K562 (cell line): ENCODE results near the gene NXF1. TPM values are rescaled to one million over a fixed set of nuclear protein-coding genes. Genes with fewer than 3 reads are reported as not detected.

Experiments used
- CBFA2T2 ChIP-seq: fragments of 450-650 bp; conservative IDR thresholded peaks from 2 replicates; pipeline ENCODE4 v1.6.1; 2017; ENCODE audit warnings: mild to moderate bottlenecking
- CBX3 ChIP-seq, 2 experiments: IDR thresholded peaks; 1 replicate in 1 of 2; 2 replicates in 1 of 2; pipeline ENCODE4 v1.6.1; 2012; ENCODE audit warnings: inconsistent platforms in 2 of 2, low read length in 2 of 2, borderline replicate concordance in 1 of 2, control low read depth in 1 of 2
- CEBPZ ChIP-seq: fragments of 150-350 bp; IDR thresholded peaks from 2 replicates; pipeline ENCODE4 v1.6.1; 2014; ENCODE audit warnings: low read depth, mild to moderate bottlenecking, low read length, borderline replicate concordance
- EHMT2 ChIP-seq: fragments of 450-650 bp; IDR thresholded peaks from 2 replicates; pipeline ENCODE4 v1.6.1; 2018; ENCODE audit warnings: antibody characterized with exemption
- HEY1 ChIP-seq: fragments of 250-450 bp; sonication (Bioruptor Pico); IDR thresholded peaks from 2 replicates; pipeline ENCODE4 v1.5.0; 2020; ENCODE audit warnings: mild to moderate bottlenecking, moderate library complexity, borderline replicate concordance
- HMGXB4 ChIP-seq: sonication (generic); formaldehyde crosslinking; IDR thresholded peaks from 2 replicates; pipeline ENCODE4 v1.8.1; 2023; ENCODE audit warnings: mild to moderate bottlenecking, missing genetic modification reagents
- MCM5 ChIP-seq: fragments of 450-650 bp; IDR thresholded peaks from 2 replicates; pipeline ENCODE4 v1.6.1; 2016; ENCODE audit warnings: low read depth
- MIER1 ChIP-seq: fragments of 450-650 bp; IDR thresholded peaks from 2 replicates; pipeline ENCODE4 v1.6.1; 2016; ENCODE audit warnings: antibody characterized with exemption, mild to moderate bottlenecking, low read depth
- MTA2 ChIP-seq: fragments of 450-650 bp; IDR thresholded peaks from 2 replicates; pipeline ENCODE4 v1.6.1; 2016; ENCODE audit warnings: low read depth
- NFRKB ChIP-seq: fragments of 450-650 bp; IDR thresholded peaks from 2 replicates; pipeline ENCODE4 v1.6.1; 2016; ENCODE audit warnings: low read depth
- PHF8 ChIP-seq: fragments of 200-600 bp; sonication (generic); IDR thresholded peaks from 2 replicates; pipeline ENCODE4 v1.6.1; 2012; ENCODE audit warnings: mixed run types, mild to moderate bottlenecking, inconsistent platforms, low read length, moderate library complexity, borderline replicate concordance
- PURB ChIP-seq: sonication (generic); formaldehyde crosslinking; IDR thresholded peaks from 2 replicates; pipeline ENCODE4 v1.9.0; 2021; ENCODE audit warnings: low read depth, mild to moderate bottlenecking, missing genetic modification reagents
- RBM34 ChIP-seq: fragments of 200-400 bp; formaldehyde crosslinking; IDR thresholded peaks from 2 replicates; pipeline ENCODE4 v1.6.1; 2018; ENCODE audit warnings: low read length, borderline replicate concordance; ENCODE audit not compliant: insufficient read depth
- TCFL5 ChIP-seq: fragments of 250-450 bp; sonication (Bioruptor Pico); conservative IDR thresholded peaks from 2 replicates; pipeline ENCODE4 v1.6.1; 2021; ENCODE audit warnings: mild to moderate bottlenecking, moderate library complexity, matching md5 sums
- ZBTB43 ChIP-seq: sonication (generic); formaldehyde crosslinking; IDR thresholded peaks from 2 replicates; pipeline ENCODE4 v1.8.0; 2023; ENCODE audit warnings: mild to moderate bottlenecking, missing genetic modification reagents
- ZNF354B ChIP-seq: fragments of 250-450 bp; sonication (Bioruptor Pico); IDR thresholded peaks from 2 replicates; pipeline ENCODE4 v1.4.0; 2020
- polyA plus RNA-seq, 8 experiments: library from polyadenylated mRNA; depleted of rRNA in 4 of 8; stranded (reverse) in 5 of 8; unstranded in 3 of 8; fragments of >200 nt; fragmentation: Nextera tagmentation in 2 of 8; fragmentation: Illumina TruSeq in 1 of 8; extraction: Ambion mirVana in 2 of 8; extraction: Trizol in 1 of 8; gene quantifications; 2 replicates each; pipeline versions ENCODE4 v1.2.1 to v1.2.3, GENCODE V29; 2011 to 2014; ENCODE audit warnings: inconsistent platforms in 1 of 8, missing spikeins in 1 of 8
- total RNA-seq, 7 experiments: library from RNA; depleted of rRNA in 6 of 7; stranded (reverse); fragments of >200 nt in 6 of 7; fragmentation: Illumina TruSeq in 2 of 7; extraction: Trizol in 2 of 7; gene quantifications; 2 replicates each; pipeline versions ENCODE4 v1.2.1 to v1.2.3, GENCODE V29; 2011 to 2021; ENCODE audit warnings: low replicate concordance in 1 of 7

The NXF1 gene
- total and polyA plus RNA-seq, 9 of the 15 experiments (the other 6 are each of a cell fraction or from before 2014, with no cell fraction given) = 18.1 to 98.3 (median 35.8) TPM

GRCh38 chr11:62841361-62842170 is 36.3 kb upstream of the NXF1 start (continued):
- TF ChIP-seq ZBTB43 = peak; percentile 91
- TF ChIP-seq MCM5 = no peak
- TF ChIP-seq PURB = no peak
- peak; percentile 93 for TF ChIP-seq TCFL5 (CRISPR knock-in tag)
- TF ChIP-seq PHF8 = no peak
- TF ChIP-seq NFRKB = peak; percentile 69; the same call in 1 of the 2 replicates
- TF ChIP-seq HMGXB4 (CRISPR knock-in tag) = no peak
- no peak; the same call in 1 of the 2 replicates for TF ChIP-seq MIER1
- no peak for TF ChIP-seq CEBPZ
- TF ChIP-seq EHMT2 = peak; percentile 39; the same call in 1 of the 2 replicates
- peak; percentile 62 for TF ChIP-seq MTA2
- TF ChIP-seq RBM34 = no peak
- TF ChIP-seq HEY1 = peak; percentile 100
- peak; percentile 61 for TF ChIP-seq CBFA2T2
- peak; percentile 97 for TF ChIP-seq ZNF354B (CRISPR knock-in tag)
- peak in 1 of 2 experiments; percentile 93; a peak in 2 of 3 replicates for TF ChIP-seq CBX3 (IDR thresholded peaks at IDR 0.05; ENCODE audit: borderline replicate concordance in 1 of 2, low read length in 2 of 2)
